Tongue (tissue), 2 donors: Measurements from ENCODE around the gene TBC1D1. TPM values are rescaled to one million over a fixed set of nuclear protein-coding genes. Genes with fewer than 3 reads are reported as not detected.

Experiments used
- DNase-seq: peaks from one replicate; pipeline ENCODE4 v3.0.0-alpha.2; 2015
- total RNA-seq: library from RNA; depleted of rRNA; stranded (reverse); fragments of >200 nt; gene quantifications from one replicate; pipeline ENCODE4 v1.2.3, GENCODE V29; 2014

The TBC1D1 gene
- total RNA-seq, 1 donor from 2014 or later: 90.2 TPM

DNA sequence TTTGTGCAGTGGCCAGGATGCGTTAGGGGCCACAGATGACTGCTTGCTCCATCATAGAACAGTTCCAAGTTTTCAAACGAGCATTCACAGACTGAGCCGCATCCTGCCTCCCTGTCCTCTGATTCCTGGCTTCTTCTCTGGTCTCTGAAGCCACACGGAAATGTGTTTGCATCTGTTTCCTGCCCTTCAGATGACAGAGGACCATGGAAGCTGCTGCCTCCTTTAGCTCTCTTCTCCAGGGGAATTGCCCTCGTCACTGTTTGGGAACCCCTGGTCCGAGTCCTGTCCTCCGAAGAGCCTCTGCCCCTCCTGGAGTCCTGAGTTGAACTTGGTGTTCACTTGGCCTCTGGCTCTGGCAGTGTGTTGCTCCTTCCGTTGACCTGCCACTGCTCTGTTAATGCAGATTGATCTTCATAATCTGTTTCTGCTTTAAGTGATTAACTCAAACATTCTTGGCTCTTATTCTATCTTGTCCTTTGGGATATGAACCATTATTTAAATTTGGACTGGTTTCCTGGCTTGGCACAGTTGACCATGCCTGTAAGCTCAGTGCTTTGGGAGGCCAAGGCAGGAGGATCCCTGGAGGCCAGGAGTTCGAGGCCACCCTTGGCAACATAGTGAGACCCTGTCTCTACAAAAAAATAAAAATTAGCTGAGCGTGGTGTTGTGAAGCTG lies 165.3 kb downstream of the TBC1D1 start:
- no peak for DNase-seq

DNA sequence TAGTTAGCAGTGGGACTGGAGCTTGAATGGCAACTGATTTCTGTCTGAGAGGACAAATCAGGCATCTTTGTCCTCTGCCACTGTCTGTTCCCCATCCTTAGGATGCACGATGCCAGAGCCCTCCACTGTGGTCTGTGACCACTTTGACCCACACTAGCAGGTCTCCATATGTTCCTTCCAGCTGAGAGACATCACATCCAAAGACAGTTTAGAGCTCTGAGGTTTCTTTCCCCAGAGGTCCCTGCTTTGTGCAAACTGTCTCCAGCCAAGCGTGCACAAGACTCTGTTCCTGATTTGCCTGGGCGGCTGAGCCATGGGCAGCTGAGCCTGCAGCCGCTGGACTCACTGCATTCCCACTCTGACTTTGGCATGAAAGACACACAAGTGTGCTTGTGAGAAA lies 167.3 kb downstream of the TBC1D1 start:
- no peak for DNase-seq

DNA sequence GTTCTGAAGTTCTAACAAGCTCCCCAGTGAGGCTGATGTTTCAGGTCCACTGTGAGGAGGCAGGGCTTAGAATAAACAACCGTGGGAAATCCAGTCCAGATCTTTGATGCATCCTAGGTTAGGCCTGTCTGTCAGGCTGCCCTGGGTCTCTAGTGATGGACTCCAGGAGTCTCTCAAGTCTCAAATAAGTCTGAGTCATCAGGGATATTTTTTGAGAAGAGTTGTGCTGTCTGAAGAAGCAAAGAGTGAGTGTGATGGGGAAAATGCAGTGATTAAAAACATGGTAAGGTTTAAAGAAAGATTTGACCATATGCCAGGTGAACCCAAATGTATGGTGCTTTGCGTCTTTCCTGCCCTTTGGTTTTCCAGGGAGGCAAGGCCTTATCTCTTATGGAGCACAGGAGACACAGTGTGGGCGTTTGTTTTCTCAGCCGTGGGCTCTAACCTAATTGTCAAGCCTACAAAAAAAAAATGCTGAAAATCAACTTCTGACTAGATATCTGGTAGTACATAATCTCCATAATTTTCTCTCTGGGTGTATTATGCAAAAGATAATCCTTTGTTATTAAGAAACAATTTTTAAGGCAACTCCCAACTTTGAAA lies 170.0 kb downstream of the TBC1D1 start:
- peak; percentile 46 for DNase-seq

- DNase-seq: peak; percentile 94
Observed at GRCh38 chr4:38062088-38062775, 171.3 kb downstream of the TBC1D1 start.

- DNase-seq: no peak
Observed at GRCh38 chr4:38062776-38063097, 171.9 kb downstream of the TBC1D1 start.

- DNase-seq: no peak
Observed at GRCh38 chr4:38065176-38065575, 174.3 kb downstream of the TBC1D1 start.

GRCh38 chr4:38065900-38066299 lies 175.0 kb downstream of the TBC1D1 start:
- DNase-seq: no peak

DNA sequence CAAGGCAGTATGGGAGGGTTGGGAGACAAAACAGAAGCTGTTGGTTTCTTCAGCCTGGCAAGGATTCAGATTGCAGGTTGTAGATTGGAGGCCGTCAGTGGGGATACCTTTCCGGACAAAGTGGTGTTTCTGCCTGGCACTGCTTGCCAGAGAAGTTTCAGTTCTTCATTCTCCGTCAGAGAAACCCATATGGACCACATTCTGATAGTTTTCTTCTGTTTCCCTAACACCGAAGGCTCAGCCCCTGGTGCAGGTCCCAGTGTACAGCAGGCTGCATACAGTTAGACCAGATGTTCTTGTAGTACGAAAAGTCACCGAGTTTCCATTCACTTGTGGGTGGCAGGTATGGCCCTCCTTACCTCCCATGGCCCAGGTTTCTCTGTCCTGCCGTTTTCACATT lies 176.6 kb downstream of the TBC1D1 start:
- DNase-seq: no peak

GRCh38 chr4:38068107-38068506 lies 177.2 kb downstream of the TBC1D1 start:
- DNase-seq: no peak

DNA sequence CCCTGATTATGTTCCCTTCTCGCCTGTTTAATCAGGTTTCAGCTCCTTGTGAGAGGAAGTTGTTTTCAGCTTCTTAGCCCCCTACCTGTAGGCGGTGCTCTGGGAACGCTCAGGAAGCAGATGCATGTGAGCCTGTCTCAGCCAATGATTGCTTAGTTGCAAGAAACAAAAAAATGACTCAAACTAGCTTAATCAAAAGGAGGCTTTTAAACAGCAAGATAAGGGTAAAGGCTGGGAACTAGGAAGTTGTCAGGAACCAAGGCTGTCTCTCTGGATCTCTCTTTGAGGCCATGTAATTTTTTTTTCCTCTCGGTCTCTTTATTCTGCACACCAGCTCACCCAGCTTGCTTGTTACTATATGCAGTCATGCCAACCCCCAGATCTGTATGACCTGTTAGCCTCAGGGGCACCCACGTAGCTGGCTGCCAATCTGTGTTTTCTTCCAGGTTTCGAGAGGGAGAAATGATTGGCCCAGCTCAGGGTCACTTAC lies 178.4 kb downstream of the TBC1D1 start:
- peak; percentile 58 for DNase-seq

DNA sequence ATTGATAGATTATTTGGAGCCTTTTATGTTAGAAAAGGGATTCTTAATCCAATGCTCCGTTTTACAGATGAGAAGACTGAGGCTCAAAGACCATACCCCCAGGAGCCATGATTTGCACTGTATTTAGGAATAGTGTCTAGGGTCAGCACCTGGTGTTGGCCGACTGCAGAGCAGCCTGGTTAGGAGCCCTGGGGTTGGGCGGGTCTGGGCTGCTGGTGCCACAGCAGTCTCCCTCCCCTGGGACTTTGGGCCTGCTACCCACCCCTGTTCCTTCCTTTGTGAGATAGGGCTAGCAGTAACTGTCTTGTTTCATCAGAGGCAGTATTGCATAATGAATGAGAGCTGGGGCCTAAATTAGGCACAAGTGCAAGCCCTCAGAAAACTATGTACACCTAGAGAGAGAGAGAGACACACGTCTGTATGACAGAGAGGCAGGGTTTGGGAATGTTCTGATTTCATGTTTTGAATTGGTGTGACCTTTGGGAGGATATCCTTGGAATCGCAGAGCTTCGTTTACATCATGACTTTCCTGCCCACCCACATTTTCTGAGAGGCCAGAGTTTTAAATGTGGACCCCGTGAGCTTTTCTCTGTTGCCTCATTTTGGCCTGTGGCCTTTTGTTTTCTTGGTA lies 181.0 kb downstream of the TBC1D1 start:
- no peak for DNase-seq

GRCh38 chr4:38072578-38072977 lies 181.7 kb downstream of the TBC1D1 start:
- no peak for DNase-seq

DNA sequence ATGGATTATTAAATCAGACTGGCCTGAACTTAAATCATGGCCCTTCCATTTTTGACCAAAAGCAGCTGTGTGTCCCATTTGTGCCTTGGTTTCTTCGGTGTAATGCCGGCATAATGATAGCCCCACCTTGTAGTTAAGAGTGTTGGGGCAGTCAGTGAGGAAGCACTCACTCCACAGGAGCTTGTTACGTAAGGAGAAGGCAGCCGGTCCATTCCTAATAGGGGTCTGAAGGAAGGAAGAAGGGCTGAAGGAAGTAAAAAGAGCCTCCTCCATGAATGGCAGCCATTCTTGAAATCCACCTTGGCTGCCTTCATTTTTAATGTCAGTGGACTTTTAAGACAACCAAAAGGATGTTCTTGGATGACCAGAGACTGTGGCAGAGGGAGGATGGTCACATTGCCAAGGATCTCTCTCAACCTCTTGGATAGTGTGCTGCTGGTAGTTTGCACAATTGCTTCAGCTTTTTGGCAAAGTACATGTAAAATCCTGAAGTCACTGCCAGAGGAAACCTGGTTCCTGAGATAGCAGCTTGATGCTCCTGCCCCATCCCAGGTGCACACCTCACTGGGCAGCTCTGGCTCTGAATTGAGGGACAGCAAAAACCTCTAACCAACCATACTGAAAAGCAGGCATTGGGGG lies 182.8 kb downstream of the TBC1D1 start:
- DNase-seq: no peak

DNA sequence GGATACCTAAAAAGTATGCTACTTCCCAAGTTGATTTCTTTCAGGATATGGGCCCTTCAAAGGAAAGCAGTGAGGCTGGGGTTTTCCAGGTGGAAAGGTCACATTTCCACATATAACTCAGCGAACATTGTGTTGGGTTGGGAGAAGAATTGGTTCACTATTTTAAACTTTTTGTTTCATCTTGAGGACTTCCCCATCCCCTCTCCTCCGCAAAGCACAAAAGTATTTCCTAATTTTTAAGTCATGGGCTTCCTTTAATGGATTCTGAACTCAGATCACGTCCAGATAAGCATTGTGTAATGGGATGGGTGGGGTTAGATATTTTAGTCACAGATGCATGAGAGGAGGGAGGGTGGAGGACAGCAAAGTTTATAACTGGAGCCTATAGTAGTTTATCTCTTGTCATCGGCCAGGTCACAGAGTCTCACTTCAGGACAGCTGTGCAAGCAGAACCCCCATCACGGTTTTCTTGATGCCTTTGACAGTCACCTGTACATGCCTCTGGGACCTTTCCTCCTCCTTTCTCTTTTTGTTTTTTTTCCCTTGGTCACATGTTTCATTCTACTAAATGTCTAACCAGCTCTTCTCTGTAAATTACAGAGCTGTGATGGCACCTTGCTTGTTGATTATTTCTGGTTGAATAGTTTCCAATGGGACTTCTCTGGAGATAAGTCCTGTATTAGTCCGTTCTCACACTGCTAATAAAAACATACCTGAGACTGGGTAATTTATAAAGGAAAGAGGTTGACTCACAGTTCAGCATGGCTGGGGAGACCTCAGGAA lies 184.7 kb downstream of the TBC1D1 start:
- no peak for DNase-seq

DNA sequence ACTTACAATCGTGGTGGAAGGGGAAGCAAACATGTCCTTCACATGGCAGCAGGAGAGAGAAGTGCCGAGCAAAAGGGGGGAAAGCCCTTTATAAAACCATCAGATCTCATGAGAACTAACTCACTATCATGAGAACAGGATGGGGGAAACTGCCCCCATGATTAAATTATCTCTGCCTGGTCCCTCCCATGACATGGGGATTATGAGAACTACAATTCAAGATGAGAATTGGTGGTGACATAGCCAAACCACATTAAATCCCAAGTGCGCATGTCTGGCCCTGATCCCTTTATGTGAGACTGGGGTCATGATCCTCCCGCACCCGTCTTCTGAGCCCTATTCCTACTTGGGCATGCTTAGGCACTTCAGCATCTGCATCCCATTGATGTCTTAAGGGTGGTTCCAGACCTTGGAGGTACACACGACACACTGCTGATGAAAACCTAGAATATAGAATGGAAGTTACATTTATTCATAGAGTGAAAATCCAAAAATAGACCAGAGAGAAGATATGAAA lies 185.3 kb downstream of the TBC1D1 start:
- DNase-seq: no peak

DNA sequence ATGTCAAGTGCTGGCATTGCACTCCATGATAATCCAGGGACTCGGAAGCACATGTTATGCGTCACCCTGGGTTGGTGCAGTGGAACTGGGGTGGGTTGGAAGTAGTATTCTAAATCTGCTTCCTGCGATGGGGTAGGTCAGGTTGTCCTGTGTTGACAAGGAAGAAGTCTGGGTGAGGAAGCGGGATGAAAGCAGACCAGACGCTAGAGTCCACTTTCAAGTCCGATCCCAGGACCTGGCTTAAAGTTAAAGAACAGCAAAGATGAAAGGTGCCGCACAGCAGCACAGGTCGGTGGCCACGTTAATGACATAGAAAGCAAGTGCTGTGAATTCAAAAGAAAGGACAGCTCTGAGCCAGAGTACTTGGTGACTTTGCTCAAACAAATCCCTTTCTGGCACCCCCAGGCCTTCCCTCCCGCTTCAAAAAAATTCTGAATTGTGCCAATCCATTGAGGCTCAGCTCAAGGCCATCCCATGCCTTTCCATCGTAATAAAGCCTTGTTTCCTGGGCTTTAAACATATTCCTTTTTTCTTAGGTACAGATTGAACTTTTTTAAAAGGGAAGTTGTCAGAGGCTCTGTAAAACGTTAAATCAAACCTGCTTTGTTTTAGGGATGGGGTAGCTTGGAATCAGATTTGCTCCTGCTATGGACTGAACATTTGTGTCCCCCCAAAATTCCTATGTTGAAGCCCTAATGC lies 187.1 kb downstream of the TBC1D1 start:
- no peak for DNase-seq

- DNase-seq: no peak
Observed at GRCh38 chr4:38078590-38079421, 187.9 kb downstream of the TBC1D1 start.

GRCh38 chr4:38080061-38080974 lies 189.4 kb downstream of the TBC1D1 start:
- no peak for DNase-seq

DNA sequence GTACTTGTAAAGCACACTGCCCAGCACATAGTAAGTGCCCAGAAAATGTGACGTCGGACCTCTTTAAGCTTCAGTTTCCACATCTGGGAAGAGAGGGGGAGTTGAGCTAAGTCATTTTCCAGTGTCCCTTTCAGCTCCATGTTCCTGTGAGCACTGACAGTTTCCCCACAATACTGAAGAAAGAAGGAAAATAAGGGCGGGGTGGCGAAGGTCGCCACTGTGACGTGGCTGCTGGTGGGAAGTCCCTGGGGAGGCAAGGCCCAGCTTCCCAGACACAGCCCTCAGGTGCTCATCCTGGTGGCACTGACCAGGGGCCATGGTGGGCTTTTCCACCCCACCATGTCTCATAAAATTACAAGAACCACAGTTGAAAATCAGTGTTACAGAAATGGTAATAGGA lies 191.1 kb downstream of the TBC1D1 start:
- no peak for DNase-seq
